HG03520 (cell line): ENCODE measurements around the gene PAFAH1B2.

Experiments
- ATAC-seq: cut with Tn5 transposase; IDR thresholded peaks from one replicate; pipeline ENCODE4 v1.9.1; 2021; ENCODE audit warnings: mild to moderate bottlenecking, moderate library complexity; ENCODE audit not compliant: unreplicated experiment

Gene PAFAH1B2

DNA sequence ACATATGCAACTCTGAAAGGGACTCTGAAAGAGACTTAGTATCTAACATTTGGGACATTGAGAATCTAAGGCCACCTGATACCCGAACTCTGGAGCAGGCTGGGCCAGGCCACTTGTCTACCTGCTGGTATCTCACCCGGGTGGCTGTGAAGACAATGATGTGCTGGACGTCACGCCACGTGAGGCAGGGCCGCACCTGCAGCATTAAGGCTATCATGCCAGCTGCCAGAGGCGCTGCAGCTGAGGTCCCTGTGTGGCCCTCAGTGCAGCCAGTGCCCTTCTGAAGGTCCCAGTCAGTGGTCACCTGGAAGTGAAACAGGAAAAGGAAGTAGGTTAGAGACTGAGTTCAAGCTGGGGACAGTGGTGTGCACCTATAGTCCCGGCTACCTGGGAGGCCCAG is 75.4 kb downstream of the PAFAH1B2 start:
- no peak for ATAC-seq

DNA sequence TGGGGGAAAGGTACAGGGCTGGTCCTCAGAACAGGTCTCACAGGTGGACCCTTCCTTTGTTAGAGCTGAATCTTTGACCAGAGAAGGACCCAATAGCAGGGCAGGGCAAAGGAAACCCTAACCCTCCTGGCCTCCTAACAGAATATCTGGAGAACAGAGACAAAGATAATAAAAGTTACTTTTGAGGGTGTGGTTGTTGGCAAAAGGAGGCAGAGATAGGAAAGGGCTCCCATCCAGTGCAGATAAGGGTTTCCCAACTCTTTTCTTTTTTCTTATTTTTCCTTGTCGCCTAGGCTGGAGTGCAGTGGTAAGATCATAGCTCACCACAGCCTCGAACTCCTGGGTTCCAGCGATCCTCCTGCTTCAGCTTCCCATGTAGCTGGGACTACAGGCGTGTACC is 75.9 kb downstream of the PAFAH1B2 start:
- ATAC-seq, result no peak

DNA sequence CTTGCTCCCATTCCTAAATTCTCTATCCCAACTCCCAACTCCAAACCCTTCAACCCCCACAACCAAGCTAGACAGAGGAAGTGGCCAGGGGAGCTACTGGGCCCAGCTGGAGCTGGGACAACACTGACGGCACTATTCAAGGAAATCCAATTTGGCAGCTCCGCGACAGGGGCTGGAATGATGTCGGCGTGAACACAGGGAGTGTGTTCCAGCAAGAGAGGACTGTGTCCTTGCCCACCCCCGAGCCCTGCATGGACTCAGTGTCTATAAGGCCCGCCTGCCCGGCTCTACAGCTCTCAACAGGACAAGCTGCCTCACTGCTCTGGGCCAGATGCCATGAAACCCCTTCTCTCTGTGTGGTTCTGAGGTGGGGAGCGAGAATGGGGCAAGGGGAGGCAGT is 76.5 kb downstream of the PAFAH1B2 start:
- no peak for ATAC-seq

DNA sequence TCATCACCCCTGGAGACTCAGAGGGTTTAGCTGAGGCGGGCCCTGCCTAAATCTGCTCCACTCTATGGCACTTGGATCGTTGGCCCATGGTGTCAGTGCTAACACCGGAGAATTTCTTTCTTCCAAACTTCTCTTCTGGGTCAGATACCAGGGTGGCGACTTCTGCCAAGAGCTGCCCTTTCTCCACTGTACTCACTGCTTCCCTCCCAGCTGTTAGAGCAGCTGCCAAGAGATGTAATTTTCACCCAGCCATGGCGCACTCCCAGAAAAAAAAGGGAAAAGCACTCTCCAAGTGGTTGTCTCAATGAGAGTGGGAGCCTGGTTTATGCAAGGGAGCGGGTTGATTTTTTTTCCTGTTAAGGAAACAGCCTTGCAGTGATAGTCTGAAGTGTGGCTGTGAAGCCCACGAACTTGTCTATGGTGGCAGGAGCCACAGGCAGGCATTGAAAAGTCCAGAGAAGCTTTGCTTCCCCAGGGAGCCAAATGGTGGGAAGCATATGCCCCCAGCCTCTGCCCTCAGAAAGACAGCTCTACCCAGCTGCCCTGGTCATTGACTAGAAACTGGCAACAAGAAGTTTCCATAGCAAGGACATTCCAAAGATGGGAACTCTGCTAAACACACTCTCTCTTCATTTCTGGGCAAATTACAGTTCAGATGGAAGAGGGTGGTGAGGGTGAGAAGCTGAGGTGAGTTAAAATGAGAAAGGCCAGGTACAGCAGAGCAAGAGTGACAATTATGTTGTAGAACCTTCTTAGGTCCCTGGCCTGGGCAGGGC is 77.1 kb downstream of the PAFAH1B2 start:
- no peak for ATAC-seq

DNA sequence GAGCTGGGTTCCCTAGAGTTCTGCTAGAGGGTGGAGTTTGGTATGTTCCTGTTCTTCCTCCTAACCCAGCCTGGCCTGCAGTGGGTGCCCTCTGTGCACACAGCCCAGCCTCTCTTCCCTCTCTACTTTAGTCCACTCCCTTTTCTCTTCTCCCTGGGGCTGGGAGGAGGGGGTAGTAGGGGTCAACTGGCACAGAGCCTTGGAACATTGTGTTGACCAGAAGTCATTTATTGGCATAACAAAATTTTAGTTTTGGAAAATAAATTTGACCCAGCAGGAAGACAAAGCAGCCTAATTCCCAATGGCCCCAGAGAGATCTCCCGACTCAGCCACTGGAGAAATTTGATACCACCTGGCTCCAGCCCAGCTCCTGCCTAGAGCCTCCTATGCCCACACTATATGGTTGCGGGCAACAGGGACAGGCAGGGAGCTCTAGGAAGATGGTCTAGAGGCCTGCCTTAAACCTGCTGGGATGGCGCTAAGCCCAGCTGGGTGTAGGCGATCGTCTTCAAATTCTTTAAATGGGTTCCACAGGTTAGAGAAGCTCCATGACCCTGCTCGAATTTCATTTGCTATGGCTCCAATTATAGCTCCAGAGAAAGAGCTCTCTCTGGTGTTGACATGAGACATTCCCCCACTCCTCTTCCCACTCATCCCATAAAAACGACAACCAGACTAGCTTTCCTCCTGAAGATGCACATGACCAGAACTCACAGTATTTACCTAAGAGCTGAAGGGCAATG is 77.9 kb downstream of the PAFAH1B2 start:
- ATAC-seq, result no peak

DNA sequence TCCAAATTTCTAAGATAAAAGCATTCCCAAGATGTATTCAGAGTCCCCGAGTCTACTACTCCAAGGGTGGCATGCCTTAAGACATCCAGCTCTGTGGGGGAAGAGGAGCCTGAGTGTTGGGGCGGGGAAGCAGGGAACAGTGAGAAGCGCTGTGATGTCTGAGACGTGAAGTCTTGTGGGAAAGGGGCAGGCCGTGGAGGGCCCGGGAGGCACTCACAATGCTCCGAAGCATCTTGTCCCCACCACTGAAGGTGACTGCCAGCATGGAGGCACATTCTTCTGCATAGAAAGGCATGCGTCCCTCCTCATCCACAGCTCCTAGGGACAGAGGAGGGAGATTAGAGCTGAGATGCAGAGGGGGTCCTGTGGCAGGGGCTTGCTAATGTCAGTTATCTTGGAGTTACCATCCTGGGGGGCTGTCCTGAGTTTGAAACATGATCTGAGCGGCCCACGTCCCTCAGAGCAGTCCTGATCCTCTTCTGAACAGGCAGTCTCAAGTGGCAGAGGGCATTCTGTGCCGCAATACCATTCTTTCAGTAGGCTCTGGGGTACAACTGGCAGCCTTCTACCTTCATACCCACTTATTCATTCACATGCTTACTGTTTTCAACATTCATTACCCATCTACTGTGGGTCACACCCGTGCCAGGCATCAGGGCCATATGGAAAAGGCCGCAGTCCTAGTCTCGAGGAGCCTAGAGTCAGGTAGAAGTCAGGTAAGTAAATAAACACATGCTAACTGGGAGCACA is 79.1 kb downstream of the PAFAH1B2 start:
- ATAC-seq, result no peak

DNA sequence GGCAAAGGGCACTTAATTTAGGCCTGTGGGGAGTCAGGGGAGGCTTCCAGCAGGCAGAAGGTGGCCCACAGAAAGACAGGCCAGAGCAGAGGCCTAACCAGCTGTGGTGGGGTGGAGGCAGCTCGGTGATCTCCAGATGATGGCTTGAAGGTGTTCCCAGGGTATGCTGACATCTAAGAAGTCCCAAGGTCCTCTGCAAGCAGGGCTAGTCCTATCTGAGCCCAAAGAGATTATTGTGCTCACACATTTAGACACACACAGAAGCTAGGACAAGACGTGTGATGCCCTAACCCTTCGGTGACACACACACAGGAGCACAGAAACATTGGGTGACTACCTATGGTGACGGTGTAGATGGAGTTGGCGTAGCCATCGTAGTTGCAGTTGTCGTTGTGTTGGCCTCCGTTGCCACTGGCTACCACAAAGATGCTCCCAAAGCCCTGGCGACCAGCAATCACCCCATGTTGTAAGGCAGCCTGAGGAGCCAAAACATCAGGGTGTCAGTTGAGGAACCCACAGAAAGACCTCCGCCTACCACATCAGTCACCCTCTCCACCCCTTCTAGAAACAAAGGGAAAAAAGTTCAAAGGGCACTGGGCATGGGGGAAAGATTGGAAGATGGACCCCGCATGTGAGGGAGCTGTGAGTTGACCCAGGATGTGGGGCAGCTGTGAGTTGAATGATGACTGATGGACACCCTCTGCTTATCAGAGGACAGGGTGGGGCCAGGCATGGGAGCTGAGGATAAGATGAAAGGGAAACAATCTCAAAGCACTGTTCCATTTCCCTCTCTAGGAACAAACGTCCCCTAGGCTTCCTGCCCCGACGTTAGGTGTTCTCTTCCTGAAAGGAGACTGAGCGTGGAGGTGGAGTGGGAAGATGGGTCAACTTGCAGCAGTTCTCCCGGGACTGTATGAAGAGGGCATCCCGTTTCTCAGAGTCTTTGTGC is 79.9 kb downstream of the PAFAH1B2 start:
- ATAC-seq, result no peak

DNA sequence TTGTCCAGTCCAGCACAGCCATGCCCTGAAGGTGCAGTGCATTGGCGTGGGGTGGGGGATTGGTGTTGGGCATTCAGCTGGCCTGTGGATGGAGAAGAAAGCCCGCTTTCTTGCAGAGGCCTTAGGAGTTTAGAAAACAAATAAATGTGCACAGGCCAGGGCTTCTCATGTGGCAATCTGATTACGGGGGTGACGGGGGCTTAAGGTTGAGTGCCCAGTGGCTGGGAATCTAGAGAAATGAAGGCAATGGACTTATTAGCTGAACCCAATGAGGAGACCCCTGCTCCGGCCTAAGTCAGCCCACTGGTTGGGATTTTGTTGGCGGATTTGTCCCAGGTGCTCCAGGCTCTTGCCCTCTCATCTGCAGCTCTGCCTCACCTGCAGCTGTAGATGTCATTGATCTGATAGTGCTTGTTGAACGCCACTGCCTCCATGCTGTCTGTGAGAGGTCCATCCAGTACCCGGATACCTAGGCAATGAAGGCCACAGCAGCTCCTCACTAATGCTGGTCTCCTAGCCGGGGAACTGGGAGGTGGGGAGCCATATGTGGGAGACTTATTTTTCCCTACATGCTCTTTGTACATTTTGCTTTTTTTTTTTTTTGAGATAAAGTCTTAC is 81.6 kb downstream of the PAFAH1B2 start:
- ATAC-seq, result no peak
